Measurements from ENCODE around the gene PTGFR. TPM values are rescaled to one million over a fixed set of nuclear protein-coding genes. Genes with fewer than 3 reads are reported as not detected.

The PTGFR gene
- 1.2 and 2.0 TPM in 2 replicates for polyA plus RNA-seq (2011; rRNA removed)
- 0.78 and 1.9 TPM in 2 replicates for polyA minus RNA-seq (2011; rRNA and poly(A)+ RNA removed)

GRCh38 chr1:78490861-78491450 is at the start of gene PTGFR:
PTGFR (plus strand) TSS chr1:78490974; CDS start chr1:78492744, 1,770 bp downstream.
- no peak for DNase-seq (ENCODE audit: low read depth, low spot score)
- H3K27ac ChIP-seq (ENCODE audit: low read depth, low read length): peak within 1 kb of the TSS; percentile 52
- CTCF ChIA-PET: interaction anchor here (0.6 to 2.6 kb wide), 4 partner anchors 115 to 345 kb away, joined by 3 to 13 read pairs (median 4); no protein-coding TSS in a partner anchor
- H3K4me3 ChIP-seq (ENCODE audit: low read depth, low read length): peak within 1 kb of the TSS; percentile 71
- H3K9me3 ChIP-seq (ENCODE audit: control insufficient read depth, insufficient read depth, low read length): no peaks in the 10 kb centered on the region
- TF ChIP-seq CTCF (IDR thresholded peaks at IDR 0.05; ENCODE audit: low read depth, low read length): no peak
- no peaks in the 10 kb centered on the region for H3K27me3 ChIP-seq (ENCODE audit: control insufficient read depth, insufficient read depth, low read length)
- POLR2A ChIA-PET: interaction anchor here (0.7 to 1.7 kb wide), 2 partner anchors 33 to 187 kb away, joined by 3 read pairs; no protein-coding TSS in a partner anchor

GRCh38 chr1:78441921-78442320 is 48.9 kb upstream of the PTGFR start:
- H3K9me3 ChIP-seq (ENCODE audit: control insufficient read depth, insufficient read depth, low read length): no peaks in the 10 kb centered on the region
- no peak for DNase-seq (ENCODE audit: low read depth, low spot score)
- POLR2A ChIA-PET: no interaction called here
- TF ChIP-seq CTCF (IDR thresholded peaks at IDR 0.05; ENCODE audit: low read depth, low read length): no peak
- no peaks in the 10 kb centered on the region for H3K27me3 ChIP-seq (ENCODE audit: control insufficient read depth, insufficient read depth, low read length)
- CTCF ChIA-PET: no interaction called here
- no peak overlapping the region for H3K27ac ChIP-seq (ENCODE audit: low read depth, low read length)
- no peak overlapping the region for H3K4me3 ChIP-seq (ENCODE audit: low read depth, low read length)

- ChIA-PET POLR2A (no interaction called here), CTCF (no interaction called here)
- Histone ChIP-seq H3K27me3 (ENCODE audit: control insufficient read depth, insufficient read depth, low read length) (no peaks in the 10 kb centered on the region), H3K4me3 (ENCODE audit: low read depth, low read length) (no peak overlapping the region), H3K9me3 (ENCODE audit: control insufficient read depth, insufficient read depth, low read length) (no peaks in the 10 kb centered on the region), H3K27ac (ENCODE audit: low read depth, low read length) (no peak overlapping the region)
- TF ChIP-seq CTCF (IDR thresholded peaks at IDR 0.05; ENCODE audit: low read depth, low read length): no peak
- DNase-seq (ENCODE audit: low read depth, low spot score): no peak
Observed at GRCh38 chr1:78447086-78447485, 43.7 kb upstream of the PTGFR start.

GRCh38 chr1:78464449-78464891 is 26.3 kb upstream of the PTGFR start:
- DNase-seq (ENCODE audit: low read depth, low spot score): no peak
- TF ChIP-seq CTCF (IDR thresholded peaks at IDR 0.05; ENCODE audit: low read depth, low read length): no peak
- Histone ChIP-seq H3K27ac (ENCODE audit: low read depth, low read length) (no peak overlapping the region), H3K4me3 (ENCODE audit: low read depth, low read length) (no peak overlapping the region), H3K9me3 (ENCODE audit: control insufficient read depth, insufficient read depth, low read length) (no peaks in the 10 kb centered on the region), H3K27me3 (ENCODE audit: control insufficient read depth, insufficient read depth, low read length) (no peaks in the 10 kb centered on the region)
- ChIA-PET CTCF (no interaction called here), POLR2A (no interaction called here)

- Histone ChIP-seq H3K4me3 (ENCODE audit: low read depth, low read length) (no peak overlapping the region), H3K9me3 (ENCODE audit: control insufficient read depth, insufficient read depth, low read length) (no peaks in the 10 kb centered on the region), H3K27ac (ENCODE audit: low read depth, low read length) (no peak overlapping the region), H3K27me3 (ENCODE audit: control insufficient read depth, insufficient read depth, low read length) (no peaks in the 10 kb centered on the region)
- no peak for TF ChIP-seq CTCF (IDR thresholded peaks at IDR 0.05; ENCODE audit: low read depth, low read length)
- CTCF ChIA-PET: no interaction called here
- no peak for DNase-seq (ENCODE audit: low read depth, low spot score)
- POLR2A ChIA-PET: no interaction called here
Observed at GRCh38 chr1:78465143-78465542, 25.6 kb upstream of the PTGFR start.
